Keratinocyte (primary cell): Measurements from ENCODE around the gene HCN1. TPM values are rescaled to one million over a fixed set of nuclear protein-coding genes. Genes with fewer than 3 reads are reported as not detected.

Experiments used
- DNase-seq: peaks from one replicate; pipeline ENCODE4 v3.0.0-alpha.2; 2011; ENCODE audit warnings: low read depth, missing footprints, low spot score
- FAIRE-seq: peaks from 2 replicates; lab custom pipeline; 2011; peaks lifted over from hg19 to GRCh38; lab: Jason Lieb, UNC
- H2AFZ ChIP-seq: 2 replicates; pipeline ENCODE4 v1.6.0; 2012; ENCODE audit warnings: low read length, control low read depth, inconsistent platforms; ENCODE audit not compliant: control insufficient read depth
- H3K27ac ChIP-seq: 2 replicates; pipeline ENCODE4 v1.5.1; 2011; ENCODE audit warnings: low read length; ENCODE audit not compliant: control insufficient read depth, insufficient read depth
- H3K27me3 ChIP-seq: 3 replicates; pipeline ENCODE4 v1.6.0; 2011; ENCODE audit warnings: low read length; ENCODE audit not compliant: control insufficient read depth, insufficient read depth; ENCODE audit errors: extremely low read depth
- H3K36me3 ChIP-seq, 2 experiments: 2 replicates in 1 of 2; 3 replicates in 1 of 2; pipeline ENCODE4 v1.5.1; 2011; ENCODE audit warnings: low read length in 2 of 2, mild to moderate bottlenecking in 1 of 2; ENCODE audit not compliant: control insufficient read depth in 2 of 2, insufficient read depth in 2 of 2; ENCODE audit errors: extremely low read depth in 1 of 2
- H3K4me1 ChIP-seq: 3 replicates; pipeline ENCODE4 v1.5.1; 2011; ENCODE audit warnings: low read length; ENCODE audit not compliant: control insufficient read depth, insufficient read depth; ENCODE audit errors: extremely low read depth
- H3K4me2 ChIP-seq: 3 replicates; pipeline ENCODE4 v1.6.0; 2011; ENCODE audit warnings: low read depth, low read length; ENCODE audit not compliant: control insufficient read depth, insufficient read depth; ENCODE audit errors: extremely low read depth
- H3K4me3 ChIP-seq, 3 experiments: fragments of 200-600 bp in 1 of 3; sonication (generic) in 1 of 3; 2 replicates in 2 of 3; 3 replicates in 1 of 3; pipeline ENCODE4 v1.5.1; 2011 to 2016; ENCODE audit warnings: low read length in 3 of 3, mild to moderate bottlenecking in 3 of 3, control low read depth in 2 of 3, inconsistent platforms in 1 of 3, low read depth in 1 of 3, mixed read lengths in 1 of 3, mixed run types in 1 of 3, moderate library complexity in 1 of 3; ENCODE audit not compliant: control insufficient read depth in 2 of 3, insufficient read depth in 2 of 3; ENCODE audit errors: extremely low read depth in 1 of 3
- H3K79me2 ChIP-seq: 2 replicates; pipeline ENCODE4 v1.6.0; 2012; ENCODE audit warnings: low read length; ENCODE audit not compliant: control insufficient read depth, insufficient read depth
- H3K9ac ChIP-seq: 3 replicates; pipeline ENCODE4 v1.6.0; 2011; ENCODE audit warnings: low read length; ENCODE audit not compliant: control insufficient read depth, insufficient read depth; ENCODE audit errors: extremely low read depth
- H3K9me1 ChIP-seq: 3 replicates; pipeline ENCODE4 v1.6.0; 2011; ENCODE audit warnings: low read length; ENCODE audit not compliant: control insufficient read depth, insufficient read depth; ENCODE audit errors: extremely low read depth
- H3K9me3 ChIP-seq: 2 replicates; pipeline ENCODE4 v1.5.1; 2012; ENCODE audit warnings: low read depth, low read length; ENCODE audit not compliant: control insufficient read depth
- H4K20me1 ChIP-seq: 3 replicates; pipeline ENCODE4 v1.6.0; 2011; ENCODE audit warnings: low read length; ENCODE audit not compliant: control insufficient read depth, insufficient read depth; ENCODE audit errors: extremely low read depth
- CTCF ChIP-seq, 3 experiments: IDR thresholded peaks in 1 of 3; conservative IDR thresholded peaks in 1 of 3; optimal IDR thresholded peaks in 1 of 3; 2 replicates in 2 of 3; 3 replicates in 1 of 3; pipeline versions ENCODE3 to v1.5.1; 2011; ENCODE audit warnings: low read length in 3 of 3, mild to moderate bottlenecking in 3 of 3, moderate library complexity in 2 of 3, control low read depth in 1 of 3, inconsistent platforms in 1 of 3; ENCODE audit not compliant: insufficient read depth in 2 of 3; ENCODE audit errors: extremely low read depth in 1 of 3
- EZH2 ChIP-seq: IDR thresholded peaks from one replicate; pipeline ENCODE4 v1.6.1; 2012; ENCODE audit warnings: inconsistent platforms, mild to moderate bottlenecking, low read length, moderate library complexity
- dilution Hi-C: fragments of 300-500 bp; cut with MboI; formaldehyde crosslinking; loops from one replicate; pipeline ENCODE4 v1.7.0; 2020; ENCODE audit warnings: low sequenced_read_pairs; ENCODE audit not compliant: extremely low pct_ligation_motif_present
- polyA plus RNA-seq, 5 experiments: library from polyadenylated mRNA; depleted of rRNA in 3 of 5; stranded (reverse) in 3 of 5; stranded (forward) in 1 of 5; unstranded in 1 of 5; fragments of >200 nt; gene quantifications; 1 replicate in 1 of 5; 2 replicates in 3 of 5; 3 replicates in 1 of 5; pipeline versions ENCODE4 v1.2.1 to v1.2.3, GENCODE V29; 2011 to 2012; ENCODE audit warnings: missing spikeins in 2 of 5, low read depth in 1 of 5, low replicate concordance in 1 of 5

The HCN1 gene
- polyA plus RNA-seq, 1 donor (not counting 4 experiments of a cell fraction or from before 2014, with no cell fraction given) = not detected

GRCh38 chr5:45252541-45252940, 443.6 kb downstream of the HCN1 start:
- no peaks in the 10 kb centered on the region for H3K79me2 ChIP-seq
- dilution Hi-C loops = no loop called here
- no peaks in the 10 kb centered on the region for H3K9me1 ChIP-seq
- no peak for TF ChIP-seq EZH2
- TF ChIP-seq CTCF (optimal IDR thresholded peaks at IDR 0.05 in 1 of 3, IDR thresholded peaks at IDR 0.05 in 1 of 3, conservative IDR thresholded peaks at IDR 0.05 in 1 of 3; ENCODE audit: extremely low read depth in 1 of 3, insufficient read depth in 2 of 3, low read length in 3 of 3) = no peak
- no peaks in the 10 kb centered on the region for H3K4me1 ChIP-seq
- H2AFZ ChIP-seq = no peak overlapping the region
- H3K36me3 ChIP-seq = no peaks in the 10 kb centered on the region
- no peak overlapping the region for H3K27ac ChIP-seq
- H4K20me1 ChIP-seq = no peaks in the 10 kb centered on the region
- H3K4me2 ChIP-seq = no peak overlapping the region
- no peaks in the 10 kb centered on the region for H3K27me3 ChIP-seq
- DNase-seq = no peak
- no peak for FAIRE-seq
- no peak overlapping the region for H3K9ac ChIP-seq
- no peaks in the 10 kb centered on the region for H3K9me3 ChIP-seq
- no peak overlapping the region for H3K4me3 ChIP-seq

- Histone ChIP-seq H3K36me3 (no peaks in the 10 kb centered on the region), H3K9ac (no peak overlapping the region), H3K4me1 (no peaks in the 10 kb centered on the region), H3K4me2 (no peak overlapping the region), H2AFZ (no peak overlapping the region), H3K4me3 (no peak overlapping the region), H3K79me2 (no peaks in the 10 kb centered on the region), H3K9me1 (no peaks in the 10 kb centered on the region), H3K27ac (no peak overlapping the region), H3K27me3 (no peaks in the 10 kb centered on the region), H3K9me3 (no peaks in the 10 kb centered on the region), H4K20me1 (no peaks in the 10 kb centered on the region)
- TF ChIP-seq CTCF (optimal IDR thresholded peaks at IDR 0.05 in 1 of 3, IDR thresholded peaks at IDR 0.05 in 1 of 3, conservative IDR thresholded peaks at IDR 0.05 in 1 of 3; ENCODE audit: extremely low read depth in 1 of 3, insufficient read depth in 2 of 3, low read length in 3 of 3) = no peak
- dilution Hi-C loops = no loop called here
- FAIRE-seq = no peak
- no peak for DNase-seq
Observed at GRCh38 chr5:45225571-45226031, 470.6 kb downstream of the HCN1 start.
